Stimulated activated CD4-positive, alpha-beta T cell treated with anti-CD3 and anti-CD28 coated beads, Interleukin-1b, Interleukin-23, amount 100 ng/mL, for 48 hours (primary cell): ENCODE results near the gene IGFLR1.

Source experiments
- DNase-seq: peaks from one replicate; pipeline ENCODE4 v3.0.0-alpha.2; 2020

The IGFLR1 gene

GRCh38 chr19:35723671-35724070 lies 18.6 kb downstream of the IGFLR1 start:
- no peak for DNase-seq

- DNase-seq, result no peak
These were observed 19.4 kb downstream of the IGFLR1 start for GRCh38 chr19:35722897-35723296.

- DNase-seq, result no peak
These were observed 19.8 kb downstream of the IGFLR1 start for GRCh38 chr19:35722461-35722860.

- DNase-seq, result no peak
These were observed 20.9 kb downstream of the IGFLR1 start for GRCh38 chr19:35721374-35721773.

GRCh38 chr19:35720648-35721047 lies 21.6 kb downstream of the IGFLR1 start:
- DNase-seq, result no peak

GRCh38 chr19:35720163-35720524 lies 22.1 kb downstream of the IGFLR1 start:
- no peak for DNase-seq

GRCh38 chr19:35719402-35720162 lies 22.7 kb downstream of the IGFLR1 start:
- no peak for DNase-seq

- DNase-seq, result peak; percentile 72
These were observed 23.8 kb downstream of the IGFLR1 start for GRCh38 chr19:35718345-35719041.

GRCh38 chr19:35717665-35718344 lies 24.4 kb downstream of the IGFLR1 start, which contains the start of gene KMT2B:
Gene KMT2B (plus strand): TSS chr19:35718003. CDS start chr19:35718019, 16 bp downstream.
- DNase-seq, result no peak

- DNase-seq, result peak; percentile 97
These were observed 25.2 kb downstream of the IGFLR1 start for GRCh38 chr19:35716801-35717664.

GRCh38 chr19:35715981-35716800 lies 26.1 kb downstream of the IGFLR1 start:
- no peak for DNase-seq

GRCh38 chr19:35715355-35715809 lies 26.9 kb downstream of the IGFLR1 start:
- no peak for DNase-seq

- DNase-seq, result peak; percentile 58
These were observed 27.5 kb downstream of the IGFLR1 start for GRCh38 chr19:35714601-35715354.

- no peak for DNase-seq
These were observed 28.3 kb downstream of the IGFLR1 start for GRCh38 chr19:35713904-35714495.

GRCh38 chr19:35713506-35713850 lies 28.8 kb downstream of the IGFLR1 start:
- DNase-seq, result no peak

- peak; percentile 92 for DNase-seq
These were observed 29.4 kb downstream of the IGFLR1 start for GRCh38 chr19:35712567-35713505.

- DNase-seq, result peak; percentile 84
These were observed 31.2 kb downstream of the IGFLR1 start for GRCh38 chr19:35710784-35711723.

GRCh38 chr19:35708391-35708790 lies 33.9 kb downstream of the IGFLR1 start:
- no peak for DNase-seq
